Heart left ventricle (tissue), 16 donors: Measurements from ENCODE around the gene RANBP17. TPM values are rescaled to one million over a fixed set of nuclear protein-coding genes. Genes with fewer than 3 reads are reported as not detected.

Experiments used
- ATAC-seq, 4 donors: fragments of 200-7000 bp; cut with Tn5 transposase; one replicate each; pipeline ENCODE4 v1.9.1; 2020 to 2022; ENCODE audit warnings: moderate library complexity in 4 of 4, mild to moderate bottlenecking in 3 of 4, moderate number of reproducible peaks in 1 of 4
- DNase-seq, 5 donors: peaks; one replicate each; pipeline ENCODE4 v3.0.0-alpha.2; 2020
- H3K27ac ChIP-seq, 12 donors: fragments of 200-600 bp; sonication (generic) in 4 of 12; one replicate each; pipeline versions ENCODE4 v1.5.0 to v1.8.0; 2016 to 2022; ENCODE audit warnings: mild to moderate bottlenecking in 2 of 12
- H3K27me3 ChIP-seq, 9 donors: fragments of 200-600 bp; sonication (generic) in 2 of 9; one replicate each; pipeline versions ENCODE4 v1.5.1 to v1.8.0; 2016 to 2022; ENCODE audit warnings: mild to moderate bottlenecking in 3 of 9
- H3K36me3 ChIP-seq, 9 donors: fragments of 200-600 bp; sonication (generic) in 2 of 9; one replicate each; pipeline versions ENCODE4 v1.5.0 to v1.8.0; 2018 to 2022; ENCODE audit warnings: mild to moderate bottlenecking in 2 of 9
- H3K4me1 ChIP-seq, 12 donors: fragments of 200-600 bp; sonication (generic) in 4 of 12; one replicate each; pipeline versions ENCODE4 v1.5.0 to v1.8.0; 2016 to 2022; ENCODE audit warnings: mild to moderate bottlenecking in 3 of 12
- H3K4me3 ChIP-seq, 12 donors: fragments of 200-600 bp; sonication (generic) in 4 of 12; one replicate each; pipeline versions ENCODE4 v1.5.0 to v1.8.0; 2017 to 2022; ENCODE audit warnings: mild to moderate bottlenecking in 9 of 12, moderate library complexity in 4 of 12
- H3K9me3 ChIP-seq, 12 donors: fragments of 200-600 bp; sonication (generic) in 4 of 12; one replicate each; pipeline versions ENCODE4 v1.5.0 to v1.8.0; 2016 to 2022; ENCODE audit warnings: mild to moderate bottlenecking in 1 of 12
- CTCF ChIP-seq, 12 donors: fragments of 200-600 bp; sonication (generic) in 4 of 12; IDR thresholded peaks; one replicate each; pipeline versions ENCODE4 v1.5.0 to v1.8.0; 2018 to 2022; ENCODE audit warnings: antibody characterized with exemption in 12 of 12, mild to moderate bottlenecking in 5 of 12
- POLR2A ChIP-seq, 2 donors: fragments of 450-650 bp; IDR thresholded peaks; one replicate each; pipeline ENCODE4 v1.6.1; 2017; ENCODE audit warnings: antibody characterized with exemption in 2 of 2, mild to moderate bottlenecking in 2 of 2, moderate library complexity in 2 of 2
- WGBS, 4 donors: extraction: QIAGEN DNeasy Blood & Tissue Kit in 2 of 4; methylation state at CpG; one replicate each; pipeline versions ENCODE4 v1.1.5 to v1.1.7; 2013 to 2018; 5-methylcytosine and 5-hydroxymethylcytosine counted together
- intact Hi-C, 10 donors: fragments of 100-400 bp; cut with DNase I; formaldehyde crosslinking; loops; one replicate each; pipeline versions ENCODE4 v1.11.1 to v1.14.2; 2022
- polyA plus RNA-seq, 2 donors: library from polyadenylated mRNA; stranded (reverse); fragments of 200-250 nt; gene quantifications; one replicate each; pipeline ENCODE4 v1.2.3, GENCODE V29; 2013
- total RNA-seq, 9 donors: library from RNA; depleted of rRNA in 2 of 9; stranded (reverse); fragments of >200 nt in 2 of 9; fragmentation: NEBNext Ultra II Directional in 3 of 9; extraction: Animal tissue kit (Norgen Biotek cat#: 25700) in 3 of 9; gene quantifications; one replicate each; pipeline versions ENCODE4 v1.1.0 to v1.2.4, GENCODE V29; 2016 to 2023
- donor health status: ischemic (EF 13 %, LVEDD 7.1; RV severe dilation, severe dysfunction).
- donor health status: healthy with polysubstance abuse.
- donor health status: DM: no; HTN: yes; CAD: no.
- donor health status: DM: no; HTN: no; CAD: no.
- donor health status: ischemic (EF 25% LVEDD 6.9; RV normal size, moderate dysfunction).
- donor health status: ischemic (EF 25% LVEDD 5.7; RV mildly dilated, moderate dysfunction).
- donor health status: healthy.
- donor health status: DM: yes; HTN: yes; CAD: no.
- donor health status: ischemic (EF 35%, LVEDD 5.7; RV mildly dilated, moderate dysfunction).
- donor health status: nonischemic (EF 11% LVEDD 7.7; RV severe dilation, severe dysfunction).
- donor health status: DM: yes; HTN: yes; CAD: no.
- donor health status: PGD.
- donor health status: ischemic (EF 29% LVEDD 5.4; RV normal size, mild dysfunction).
- donor health status: nonischemic (EF 23%, LVEDD 6.1; RV moderate dilation, normal function).

Gene RANBP17
- total and polyA plus RNA-seq, 11 donors: 0.65 to 11.5 (median 3.7) TPM

- H3K27me3 ChIP-seq: peaks cover 54 to 100% (median 95%) of the 10 kb centered on the region in 9 donors
- H3K27ac ChIP-seq: no peak overlapping the region
- ATAC-seq (peak in 1 of 4 donors; percentile 31), DNase-seq (no peak)
- TF ChIP-seq POLR2A (IDR thresholded peaks at IDR 0.05): no peak
- peak overlapping the region in 9 of 12 donors; percentile 11 to 37 (median 16) for H3K4me3 ChIP-seq
- H3K9me3 ChIP-seq: no peaks in the 10 kb centered on the region
- H3K4me1 ChIP-seq: peaks cover 0 to 51% (median 35%) of the 10 kb centered on the region in 12 donors
- intact Hi-C loops: no loop called here
- WGBS, 4 donors: 4 to 7% (median 6%) methylated on average over 32 to 66 of the region's 66 CpGs
- H3K36me3 ChIP-seq: no peaks in the 10 kb centered on the region
Measured at GRCh38 chr5:171316258-171317121, 454.7 kb downstream of the RANBP17 start.

- Histone ChIP-seq H3K27me3 (peaks cover 47 to 100% (median 88%) of the 10 kb centered on the region in 9 donors), H3K4me1 (peaks cover 0 to 43% (median 29%) of the 10 kb centered on the region in 12 donors), H3K27ac (no peak overlapping the region), H3K36me3 (no peaks in the 10 kb centered on the region), H3K9me3 (no peaks in the 10 kb centered on the region), H3K4me3 (peak overlapping the region in 1 of 12 donors; percentile 16)
- TF ChIP-seq CTCF (IDR thresholded peaks at IDR 0.05) (no peak), POLR2A (IDR thresholded peaks at IDR 0.05) (no peak)
- DNase-seq (no peak), ATAC-seq (no peak)
- 8 to 12% (median 10%) methylated on average over 11 of the region's 11 CpGs for WGBS, 4 donors
- intact Hi-C loops: no loop called here
Measured at GRCh38 chr5:171317230-171317629, 455.4 kb downstream of the RANBP17 start.

- H3K4me1 ChIP-seq: peaks cover 0 to 35% (median 22%) of the 10 kb centered on the region in 12 donors
- DNase-seq: no peak
- no peak overlapping the region for H3K4me3 ChIP-seq
- intact Hi-C loops: no loop called here
- no peaks in the 10 kb centered on the region for H3K9me3 ChIP-seq
- 5 to 13% (median 8%) methylated on average over 7 to 9 of the region's 9 CpGs for WGBS, 4 donors
- H3K36me3 ChIP-seq: no peaks in the 10 kb centered on the region
- ATAC-seq: no peak
- peaks cover 43 to 100% (median 81%) of the 10 kb centered on the region in 9 donors for H3K27me3 ChIP-seq
- no peak overlapping the region for H3K27ac ChIP-seq
- TF ChIP-seq POLR2A (IDR thresholded peaks at IDR 0.05) (no peak), CTCF (IDR thresholded peaks at IDR 0.05) (no peak)
Measured at GRCh38 chr5:171318026-171318425, 456.2 kb downstream of the RANBP17 start.

GRCh38 chr5:171321447-171321846 lies 459.6 kb downstream of the RANBP17 start:
- Histone ChIP-seq H3K27me3 (peaks cover 24 to 100% (median 79%) of the 10 kb centered on the region in 9 donors), H3K4me3 (no peak overlapping the region), H3K9me3 (no peaks in the 10 kb centered on the region), H3K27ac (no peak overlapping the region), H3K36me3 (no peaks in the 10 kb centered on the region), H3K4me1 (peaks cover 0 to 12% (median 7%) of the 10 kb centered on the region in 12 donors)
- ATAC-seq: no peak
- no peak for TF ChIP-seq POLR2A (IDR thresholded peaks at IDR 0.05)
- TF ChIP-seq CTCF (IDR thresholded peaks at IDR 0.05): no peak
- WGBS, 4 donors: 74 to 85% (median 83%) methylated on average over 7 of the region's 7 CpGs
- intact Hi-C loops: no loop called here
- DNase-seq: no peak
